ENCODE data around the gene ATXN10.

The ATXN10 gene

DNA sequence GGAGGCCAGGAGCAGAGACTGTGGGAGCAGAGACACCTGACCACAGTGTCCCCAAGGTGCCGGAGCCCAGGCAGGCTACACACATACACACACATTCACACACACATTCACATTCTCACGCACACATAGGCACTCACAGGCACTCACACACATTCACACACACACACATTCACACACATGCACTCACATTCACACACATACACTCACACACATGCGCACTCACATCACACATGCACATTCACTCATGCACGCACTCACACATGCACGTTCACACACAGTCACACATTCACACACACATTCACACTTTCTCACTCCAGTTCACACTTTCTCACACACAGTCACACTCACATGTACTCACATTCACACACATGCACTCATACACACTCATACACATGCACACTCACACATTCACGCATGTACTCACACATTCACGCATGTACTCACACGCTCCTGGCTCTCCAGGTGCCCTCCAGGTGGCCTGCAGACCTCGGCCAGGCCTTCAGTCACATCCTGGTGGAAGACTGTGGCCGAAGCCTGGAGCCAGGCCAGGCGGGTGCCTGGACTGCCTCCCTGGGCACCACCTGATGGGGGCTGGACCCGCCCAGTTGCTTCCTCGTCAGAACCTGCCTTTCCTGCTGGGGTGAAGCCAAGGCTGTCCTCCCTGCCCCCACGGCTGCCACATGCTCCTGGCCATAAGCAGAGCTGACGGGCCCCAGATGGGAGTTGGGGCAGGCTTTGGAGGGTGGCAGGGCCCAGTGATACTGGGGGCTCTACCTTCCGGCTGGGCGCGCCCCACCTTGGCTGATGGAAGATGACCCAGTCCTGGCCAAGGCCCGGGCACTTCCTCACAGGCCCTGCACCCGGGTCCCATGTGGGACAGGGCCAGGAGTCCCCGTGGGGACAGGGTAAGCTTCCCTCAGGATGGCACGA lies 215.8 kb downstream of the ATXN10 start:
- no peaks in the 10 kb centered on the region for H3K79me2 ChIP-seq (ENCODE audit: insufficient read depth, low read length)
- no peak overlapping the region for H3K27ac ChIP-seq (ENCODE audit: low read depth, low read length, poor library complexity, severe bottlenecking)
- H2AFZ ChIP-seq (ENCODE audit: low read length), result no peak overlapping the region
- H3K9ac ChIP-seq (ENCODE audit: low read length), result no peak overlapping the region
- H3K9me2 ChIP-seq (ENCODE audit: low read depth, low read length), result no peaks in the 10 kb centered on the region
- H3K4me1 ChIP-seq (ENCODE audit: insufficient read depth, low read length, severe bottlenecking), result no peaks in the 10 kb centered on the region
- no peaks in the 10 kb centered on the region for H3K36me3 ChIP-seq (ENCODE audit: insufficient read depth, low read length)
- H3K4me2 ChIP-seq (ENCODE audit: low read length), result no peak overlapping the region
- no peaks in the 10 kb centered on the region for H3F3A ChIP-seq (ENCODE audit: insufficient read depth, low read length)
- TF ChIP-seq, protein P1, sequence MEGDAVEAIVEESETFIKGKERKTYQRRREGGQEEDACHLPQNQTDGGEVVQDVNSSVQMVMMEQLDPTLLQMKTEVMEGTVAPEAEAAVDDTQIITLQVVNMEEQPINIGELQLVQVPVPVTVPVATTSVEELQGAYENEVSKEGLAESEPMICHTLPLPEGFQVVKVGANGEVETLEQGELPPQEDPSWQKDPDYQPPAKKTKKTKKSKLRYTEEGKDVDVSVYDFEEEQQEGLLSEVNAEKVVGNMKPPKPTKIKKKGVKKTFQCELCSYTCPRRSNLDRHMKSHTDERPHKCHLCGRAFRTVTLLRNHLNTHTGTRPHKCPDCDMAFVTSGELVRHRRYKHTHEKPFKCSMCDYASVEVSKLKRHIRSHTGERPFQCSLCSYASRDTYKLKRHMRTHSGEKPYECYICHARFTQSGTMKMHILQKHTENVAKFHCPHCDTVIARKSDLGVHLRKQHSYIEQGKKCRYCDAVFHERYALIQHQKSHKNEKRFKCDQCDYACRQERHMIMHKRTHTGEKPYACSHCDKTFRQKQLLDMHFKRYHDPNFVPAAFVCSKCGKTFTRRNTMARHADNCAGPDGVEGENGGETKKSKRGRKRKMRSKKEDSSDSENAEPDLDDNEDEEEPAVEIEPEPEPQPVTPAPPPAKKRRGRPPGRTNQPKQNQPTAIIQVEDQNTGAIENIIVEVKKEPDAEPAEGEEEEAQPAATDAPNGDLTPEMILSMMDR (IDR thresholded peaks at IDR 0.05; ENCODE audit: low read length), result no peak
- TF ChIP-seq EZH2 (IDR thresholded peaks at IDR 0.05; ENCODE audit: borderline replicate concordance, low read length), result no peak
- H3K9me3 ChIP-seq (ENCODE audit: low read length), result no peaks in the 10 kb centered on the region
- no peaks in the 10 kb centered on the region for H4K20me1 ChIP-seq (ENCODE audit: insufficient read depth, low read length)
- H3K27me3 ChIP-seq (ENCODE audit: insufficient read depth, low read length), result peaks cover 6% of the 10 kb centered on the region; the same call in 1 of the 2 replicates
- H3K4me3 ChIP-seq (ENCODE audit: low read depth, low read length, poor library complexity, severe bottlenecking), result no peak overlapping the region

DNA sequence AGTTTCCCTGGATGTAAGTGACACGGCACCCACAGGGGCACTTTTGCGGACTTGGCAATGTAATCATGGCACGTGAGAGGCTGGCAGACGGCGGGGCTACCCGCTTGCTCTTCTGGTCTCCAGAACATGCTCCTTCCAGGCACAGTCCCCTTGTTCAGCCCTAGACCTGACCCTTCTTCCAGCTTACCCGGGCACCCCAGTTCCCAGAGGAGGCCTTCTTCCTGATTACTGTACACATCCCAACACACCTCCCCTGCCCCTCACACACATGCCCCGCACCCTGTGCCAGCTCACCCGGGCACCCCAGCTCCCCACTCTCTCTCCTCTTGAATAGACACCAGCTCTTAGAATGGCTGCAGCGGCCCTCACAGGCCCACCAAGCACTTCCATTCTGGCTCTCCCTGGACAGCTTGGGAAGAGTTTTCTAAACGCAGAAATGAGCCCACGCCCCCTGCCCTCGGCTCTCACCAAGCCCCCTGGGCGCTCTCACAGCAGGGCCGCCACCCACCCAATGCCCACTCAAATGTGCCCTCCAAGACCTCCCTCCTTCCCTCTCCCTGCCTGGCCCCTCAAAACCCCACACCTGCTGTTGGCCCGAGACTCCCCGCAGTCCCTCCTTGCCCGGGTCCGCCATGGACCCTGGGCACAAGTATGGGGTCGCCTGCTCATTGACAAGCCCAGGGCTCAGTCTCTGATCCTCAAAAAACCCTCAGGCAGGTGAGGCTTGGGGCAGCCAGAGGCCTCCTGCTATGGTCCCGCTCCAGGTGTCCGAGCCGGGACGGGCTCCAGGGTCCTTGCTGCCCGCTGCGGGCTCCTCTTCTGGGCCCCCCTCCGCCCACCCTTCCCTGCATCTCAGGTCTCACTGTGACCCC lies 216.8 kb downstream of the ATXN10 start:
- Histone ChIP-seq H3K4me1 (ENCODE audit: insufficient read depth, low read length, severe bottlenecking) (no peaks in the 10 kb centered on the region), H3K9me3 (ENCODE audit: low read length) (no peaks in the 10 kb centered on the region), H3K9me2 (ENCODE audit: low read depth, low read length) (no peaks in the 10 kb centered on the region), H3F3A (ENCODE audit: insufficient read depth, low read length) (no peaks in the 10 kb centered on the region), H3K4me2 (ENCODE audit: low read length) (no peak overlapping the region), H3K36me3 (ENCODE audit: insufficient read depth, low read length) (no peaks in the 10 kb centered on the region), H3K27ac (ENCODE audit: low read depth, low read length, poor library complexity, severe bottlenecking) (no peak overlapping the region), H2AFZ (ENCODE audit: low read length) (no peak overlapping the region), H3K27me3 (ENCODE audit: insufficient read depth, low read length) (peaks cover 6% of the 10 kb centered on the region; the same call in 1 of the 2 replicates), H4K20me1 (ENCODE audit: insufficient read depth, low read length) (no peaks in the 10 kb centered on the region), H3K4me3 (ENCODE audit: low read depth, low read length, poor library complexity, severe bottlenecking) (no peak overlapping the region), H3K9ac (ENCODE audit: low read length) (no peak overlapping the region), H3K79me2 (ENCODE audit: insufficient read depth, low read length) (no peaks in the 10 kb centered on the region)
- no peak for TF ChIP-seq EZH2 (IDR thresholded peaks at IDR 0.05; ENCODE audit: borderline replicate concordance, low read length)
- TF ChIP-seq, protein P1 (IDR thresholded peaks at IDR 0.05; ENCODE audit: low read length), result no peak

DNA sequence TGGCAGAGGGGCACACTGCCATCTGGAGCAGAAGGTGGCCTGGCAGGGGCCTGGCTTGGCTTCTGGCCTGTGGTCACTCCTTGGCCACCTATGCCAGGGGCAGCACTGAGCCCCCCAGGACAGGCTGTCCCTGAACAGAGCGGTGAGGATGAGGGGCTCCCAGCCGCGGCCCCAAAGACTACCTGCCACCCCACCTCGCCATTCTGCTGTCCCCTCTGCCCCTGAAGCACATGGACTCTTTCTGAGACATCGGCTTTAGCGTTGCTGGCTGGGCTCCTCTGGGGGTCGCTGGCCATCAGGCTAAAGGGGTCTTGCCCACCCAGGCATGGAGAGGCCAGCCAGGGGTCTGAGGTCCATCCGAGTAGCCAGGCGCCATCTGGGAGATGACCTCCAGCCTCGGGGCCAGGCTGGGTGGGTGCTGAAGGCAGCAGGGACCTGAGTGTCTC lies 217.5 kb downstream of the ATXN10 start:
- Histone ChIP-seq H4K20me1 (ENCODE audit: insufficient read depth, low read length) (no peaks in the 10 kb centered on the region), H3K4me3 (ENCODE audit: low read depth, low read length, poor library complexity, severe bottlenecking) (no peak overlapping the region), H3F3A (ENCODE audit: insufficient read depth, low read length) (no peaks in the 10 kb centered on the region), H3K9me3 (ENCODE audit: low read length) (no peaks in the 10 kb centered on the region), H3K27ac (ENCODE audit: low read depth, low read length, poor library complexity, severe bottlenecking) (no peak overlapping the region), H3K9ac (ENCODE audit: low read length) (no peak overlapping the region), H3K79me2 (ENCODE audit: insufficient read depth, low read length) (no peaks in the 10 kb centered on the region), H3K4me1 (ENCODE audit: insufficient read depth, low read length, severe bottlenecking) (no peaks in the 10 kb centered on the region), H3K27me3 (ENCODE audit: insufficient read depth, low read length) (peaks cover under 1% of the 10 kb centered on the region; the same call in 1 of the 2 replicates), H3K4me2 (ENCODE audit: low read length) (no peak overlapping the region), H2AFZ (ENCODE audit: low read length) (no peak overlapping the region), H3K9me2 (ENCODE audit: low read depth, low read length) (no peaks in the 10 kb centered on the region), H3K36me3 (ENCODE audit: insufficient read depth, low read length) (no peaks in the 10 kb centered on the region)
- no peak for TF ChIP-seq EZH2 (IDR thresholded peaks at IDR 0.05; ENCODE audit: borderline replicate concordance, low read length)
- TF ChIP-seq, protein P1 (IDR thresholded peaks at IDR 0.05; ENCODE audit: low read length), result no peak

Data from OCI-LY1 (cell line).